ENCODE results near the gene SLC25A23. TPM values are rescaled to one million over a fixed set of nuclear protein-coding genes. Genes with fewer than 3 reads are reported as not detected.

Gene SLC25A23
- total and polyA plus RNA-seq, 12 donors, result 53.4 to 126 (median 94.6) TPM

DNA sequence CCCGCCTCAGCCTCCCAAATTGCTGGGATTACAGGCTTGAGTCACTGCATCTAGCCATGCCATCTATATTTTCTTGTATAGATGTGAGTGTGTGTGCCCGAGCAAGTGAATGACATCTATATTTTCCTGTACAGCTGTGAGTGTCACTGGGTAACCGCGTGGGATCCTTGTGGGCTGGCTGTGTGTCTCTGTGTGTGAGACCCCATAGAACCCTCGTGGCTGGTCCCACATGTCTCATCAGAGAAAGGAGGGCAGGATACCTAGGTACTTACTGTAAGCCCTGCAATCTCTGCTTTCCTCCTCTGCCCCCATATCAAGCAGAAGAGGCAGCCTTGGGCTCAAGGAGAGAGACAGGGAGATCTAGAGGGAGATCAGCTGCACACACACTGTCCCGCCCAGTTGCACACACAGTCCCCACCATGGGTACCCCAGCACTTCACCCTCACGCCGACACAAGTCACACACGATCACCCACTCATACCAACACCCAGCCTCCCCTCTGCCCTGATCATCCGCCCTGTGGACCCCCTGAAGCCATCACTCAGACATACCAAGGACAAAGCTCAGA is 21.3 kb upstream of the SLC25A23 start:
- no peaks in the 10 kb centered on the region for H3K9me3 ChIP-seq
- ATAC-seq (peak in 1 of 8 donors; percentile 11), DNase-seq (no peak)
- intact Hi-C loops (cut with DNase I), result no loop called here
- peak overlapping the region in 6 of 10 donors; percentile 6 to 66 (median 28) for H3K4me3 ChIP-seq
- H3K27ac ChIP-seq, result peak overlapping the region in 2 of 10 donors; percentile 3 to 95
- TF ChIP-seq, protein P1, sequence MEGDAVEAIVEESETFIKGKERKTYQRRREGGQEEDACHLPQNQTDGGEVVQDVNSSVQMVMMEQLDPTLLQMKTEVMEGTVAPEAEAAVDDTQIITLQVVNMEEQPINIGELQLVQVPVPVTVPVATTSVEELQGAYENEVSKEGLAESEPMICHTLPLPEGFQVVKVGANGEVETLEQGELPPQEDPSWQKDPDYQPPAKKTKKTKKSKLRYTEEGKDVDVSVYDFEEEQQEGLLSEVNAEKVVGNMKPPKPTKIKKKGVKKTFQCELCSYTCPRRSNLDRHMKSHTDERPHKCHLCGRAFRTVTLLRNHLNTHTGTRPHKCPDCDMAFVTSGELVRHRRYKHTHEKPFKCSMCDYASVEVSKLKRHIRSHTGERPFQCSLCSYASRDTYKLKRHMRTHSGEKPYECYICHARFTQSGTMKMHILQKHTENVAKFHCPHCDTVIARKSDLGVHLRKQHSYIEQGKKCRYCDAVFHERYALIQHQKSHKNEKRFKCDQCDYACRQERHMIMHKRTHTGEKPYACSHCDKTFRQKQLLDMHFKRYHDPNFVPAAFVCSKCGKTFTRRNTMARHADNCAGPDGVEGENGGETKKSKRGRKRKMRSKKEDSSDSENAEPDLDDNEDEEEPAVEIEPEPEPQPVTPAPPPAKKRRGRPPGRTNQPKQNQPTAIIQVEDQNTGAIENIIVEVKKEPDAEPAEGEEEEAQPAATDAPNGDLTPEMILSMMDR (IDR thresholded peaks at IDR 0.05), result no peak
- peaks cover 0 to 13% (median 0%) of the 10 kb centered on the region in 9 donors for H3K36me3 ChIP-seq
- peaks cover 0 to 47% (median 34%) of the 10 kb centered on the region in 7 donors for H3K27me3 ChIP-seq
- H3K4me1 ChIP-seq, result peaks cover 0 to 11% (median 8%) of the 10 kb centered on the region in 9 donors
- WGBS, 2 donors, result 80 to 81% methylated on average over 10 of the region's 10 CpGs

DNA sequence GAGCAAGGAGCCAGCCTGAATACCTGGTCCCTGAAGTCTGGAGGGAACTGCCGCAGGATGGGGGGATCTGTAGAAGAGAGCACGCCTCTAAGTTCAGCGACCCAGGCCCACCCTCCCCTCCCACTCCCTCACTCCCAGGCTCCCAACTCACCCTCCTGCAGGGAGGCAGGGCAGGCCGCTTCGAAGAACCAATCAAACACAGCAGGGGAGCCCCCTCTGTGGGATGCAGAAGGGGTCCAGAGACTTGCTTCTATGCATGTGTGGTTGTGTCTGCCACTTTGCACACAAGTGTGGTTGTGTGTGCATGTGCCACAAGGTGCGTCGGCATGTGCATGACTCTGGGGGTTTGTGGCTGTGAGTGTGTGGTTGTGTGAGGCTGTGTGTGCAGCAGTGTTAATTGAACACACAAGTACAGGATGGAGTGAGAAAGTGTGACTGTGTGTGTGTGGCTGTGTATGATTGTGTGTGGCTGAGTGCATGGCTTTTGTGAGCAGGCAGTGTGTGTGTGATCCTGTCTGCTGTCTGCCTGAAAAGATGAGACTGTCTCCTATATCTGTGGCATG is 20.3 kb upstream of the SLC25A23 start:
- H3K27ac ChIP-seq, result no peak overlapping the region
- H3K27me3 ChIP-seq, result peaks cover 0 to 57% (median 44%) of the 10 kb centered on the region in 7 donors
- H3K9me3 ChIP-seq, result no peaks in the 10 kb centered on the region
- peaks cover 0 to 18% (median 12%) of the 10 kb centered on the region in 9 donors for H3K4me1 ChIP-seq
- DNase-seq (no peak), ATAC-seq (no peak)
- WGBS, 2 donors, result 58 to 63% methylated on average over 7 of the region's 7 CpGs
- intact Hi-C loops (cut with DNase I), result no loop called here
- H3K36me3 ChIP-seq, result peaks cover 0 to 23% (median 0%) of the 10 kb centered on the region in 9 donors
- no peak overlapping the region for H3K4me3 ChIP-seq
- TF ChIP-seq, protein P1 (IDR thresholded peaks at IDR 0.05), result no peak

DNA sequence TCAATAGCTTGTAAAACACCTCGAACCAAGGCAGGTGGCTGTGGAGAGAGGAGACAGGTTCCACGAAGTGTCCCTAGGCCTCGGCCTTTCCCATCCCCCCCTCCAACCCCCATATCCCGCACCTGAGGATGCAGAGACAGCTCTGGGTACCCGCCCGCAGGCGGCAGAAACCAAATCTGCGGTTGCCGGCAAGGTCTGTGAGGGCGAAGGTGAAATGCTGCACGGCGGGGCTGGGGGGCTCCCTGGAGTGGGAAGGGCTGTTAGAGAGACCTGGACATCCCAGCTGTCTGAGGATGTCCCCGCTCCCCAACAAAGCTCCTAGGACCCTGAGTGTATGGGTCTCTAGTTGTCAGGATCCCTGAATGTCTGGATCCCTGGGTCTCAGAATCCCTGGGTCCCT is 19.2 kb upstream of the SLC25A23 start:
- no peak overlapping the region for H3K4me3 ChIP-seq
- H3K27ac ChIP-seq, result no peak overlapping the region
- H3K9me3 ChIP-seq, result no peaks in the 10 kb centered on the region
- ATAC-seq (no peak), DNase-seq (no peak)
- TF ChIP-seq, protein P1 (IDR thresholded peaks at IDR 0.05), result no peak
- peaks cover 0 to 32% (median 0%) of the 10 kb centered on the region in 9 donors for H3K36me3 ChIP-seq
- 79 to 80% methylated on average over 13 of the region's 13 CpGs for WGBS, 2 donors
- intact Hi-C loops (cut with DNase I), result no loop called here
- H3K27me3 ChIP-seq, result peaks cover 0 to 66% (median 47%) of the 10 kb centered on the region in 7 donors
- H3K4me1 ChIP-seq, result peaks cover 0 to 18% (median 12%) of the 10 kb centered on the region in 9 donors

DNA sequence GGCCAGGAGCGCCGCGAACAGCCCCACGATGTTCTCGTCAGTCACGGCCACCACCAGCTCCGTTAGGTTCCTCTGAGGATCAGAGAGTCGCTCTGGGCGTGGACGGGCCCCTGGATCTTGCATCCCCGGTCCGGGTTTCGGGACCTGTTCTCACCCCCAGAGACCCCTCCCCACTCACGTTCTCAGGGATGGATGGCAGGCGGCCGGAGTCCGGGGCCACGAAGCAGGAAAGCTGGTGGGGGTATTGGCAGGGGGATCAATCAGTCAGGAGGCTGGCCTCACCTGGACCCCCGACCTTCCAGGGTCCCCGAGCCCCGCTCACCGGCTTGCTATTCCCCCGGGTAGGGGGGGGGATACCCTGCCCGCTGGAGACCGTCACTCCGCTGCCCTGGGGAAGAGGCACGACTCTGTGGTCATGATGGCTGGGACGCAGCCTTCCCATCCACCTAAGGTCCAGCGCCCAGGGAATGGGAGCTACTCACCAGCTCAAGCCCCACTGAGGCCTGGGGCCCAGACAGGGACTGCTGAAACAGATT is 17.4 kb upstream of the SLC25A23 start:
- Histone ChIP-seq H3K4me3 (peak overlapping the region in 2 of 10 donors; percentile 3 to 13), H3K27me3 (peaks cover 0 to 74% (median 47%) of the 10 kb centered on the region in 7 donors), H3K36me3 (peaks cover 0 to 32% (median 0%) of the 10 kb centered on the region in 9 donors), H3K27ac (no peak overlapping the region), H3K4me1 (peaks cover 0 to 18% (median 8%) of the 10 kb centered on the region in 9 donors), H3K9me3 (no peaks in the 10 kb centered on the region)
- WGBS, 2 donors, result 15 to 21% methylated on average over 24 to 29 of the region's 29 CpGs
- DNase-seq, result no peak
- intact Hi-C loops (cut with DNase I), result no loop called here
- ATAC-seq, result no peak
- TF ChIP-seq, protein P1 (IDR thresholded peaks at IDR 0.05), result no peak

Data from heart right ventricle (tissue), 16 donors.